ENCODE results near the gene LYVE1.

Gene LYVE1

DNA sequence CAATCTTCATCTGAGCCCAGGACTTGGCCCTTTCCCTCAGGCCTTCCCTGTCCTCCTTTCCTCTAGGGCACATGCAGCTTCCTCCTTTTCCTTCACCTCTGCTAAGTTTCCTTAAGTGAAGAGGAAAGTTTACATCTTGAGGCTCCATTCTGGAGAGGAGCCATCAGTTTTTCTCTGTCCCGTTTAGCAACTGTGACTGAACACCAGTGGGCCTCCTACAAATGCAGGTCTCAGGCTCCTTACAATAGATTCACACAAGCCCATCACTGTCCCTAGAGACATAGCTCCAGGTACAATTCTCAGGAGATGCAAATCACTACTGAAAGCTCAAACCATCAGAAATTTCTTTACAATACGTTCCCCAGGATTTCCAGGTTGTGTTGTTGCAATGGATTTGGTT, 23.3 kb upstream of the LYVE1 start:
- DNase-seq: no peak

DNA sequence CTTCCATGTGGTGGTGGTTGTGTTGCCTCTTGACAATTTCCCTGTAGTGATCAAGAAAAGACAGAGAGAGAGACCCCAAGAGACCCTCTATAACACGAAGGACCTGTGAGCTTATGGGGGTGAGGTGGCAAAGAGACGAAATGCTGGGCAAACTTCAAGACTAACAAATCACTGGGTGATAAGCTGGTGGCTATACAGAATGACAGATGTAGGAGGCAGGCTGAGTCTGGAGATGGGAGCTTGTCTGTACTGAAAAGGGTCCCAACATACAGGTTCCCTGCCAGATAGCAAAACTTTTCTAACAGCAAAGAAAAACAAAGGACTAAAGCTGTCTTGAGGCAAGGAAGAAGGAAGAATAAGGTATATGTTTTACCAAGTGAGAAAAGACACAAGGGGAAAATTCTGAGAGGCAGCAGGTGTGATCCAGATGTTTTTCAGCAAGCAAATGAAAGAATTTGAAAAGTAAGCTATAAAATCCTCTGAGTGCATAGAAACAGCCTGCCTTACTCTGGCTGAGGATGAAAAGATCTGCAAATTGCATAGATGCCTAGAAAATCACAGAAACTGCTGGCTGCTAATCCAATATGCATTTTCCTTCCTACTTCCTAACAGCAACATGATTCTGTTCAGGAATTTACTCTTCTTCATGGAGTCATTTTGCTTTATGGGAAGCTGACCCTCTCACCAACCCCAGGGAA, 21.9 kb upstream of the LYVE1 start:
- DNase-seq: peak; percentile 23

DNA sequence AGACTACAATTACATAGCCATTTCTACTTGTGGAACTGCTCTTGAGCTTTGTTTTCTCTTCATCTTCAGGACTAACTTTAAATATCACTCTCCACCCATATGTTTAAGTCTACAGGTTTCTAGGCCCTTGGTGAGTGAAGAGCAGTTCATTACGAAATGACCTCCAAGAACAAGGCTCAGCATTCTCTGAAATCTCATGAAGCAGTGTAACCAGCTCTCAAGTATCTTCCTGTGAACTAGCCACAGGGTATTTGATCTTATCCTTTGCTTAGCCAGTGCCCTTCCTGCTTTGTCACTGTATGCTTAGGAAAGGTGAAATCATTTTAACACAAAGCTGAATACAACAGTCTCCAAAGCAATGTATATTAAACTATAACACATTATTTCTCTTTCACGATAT, 20.4 kb upstream of the LYVE1 start:
- DNase-seq: no peak

- no peak for DNase-seq
Measured at GRCh38 chr11:10587995-10588394, 19.5 kb upstream of the LYVE1 start.

GRCh38 chr11:10587388-10587787, 18.9 kb upstream of the LYVE1 start:
- peak; percentile 46 for DNase-seq

GRCh38 chr11:10584071-10584501, 15.6 kb upstream of the LYVE1 start:
- DNase-seq: peak; percentile 20

DNA sequence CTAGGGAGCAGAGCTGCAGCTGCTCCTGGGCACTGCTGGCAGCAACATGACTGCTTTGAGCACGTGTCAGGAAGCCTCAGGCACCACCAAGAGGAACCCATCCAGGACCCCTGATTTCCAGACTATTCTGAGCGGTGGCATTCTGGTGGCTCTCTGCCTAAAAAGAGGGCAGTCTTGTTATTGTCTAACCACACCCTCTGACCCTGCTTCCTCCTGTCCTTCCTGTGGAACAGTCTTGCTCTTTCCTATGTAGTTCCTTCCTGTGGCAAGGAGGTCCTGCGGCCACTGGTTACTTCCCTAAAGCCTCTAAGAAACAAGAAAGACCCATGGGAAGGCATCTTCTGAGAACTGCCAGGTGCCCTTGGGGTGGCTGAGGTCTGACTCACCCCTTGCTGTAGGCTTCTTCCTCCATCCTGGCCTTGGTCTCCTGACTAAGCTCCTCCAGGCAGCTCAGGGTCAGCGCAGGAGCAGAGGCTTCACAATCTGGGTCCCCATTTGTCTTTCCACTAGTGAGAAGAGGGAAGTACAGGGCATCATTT, 13.1 kb upstream of the LYVE1 start:
- peak; percentile 28 for DNase-seq

- DNase-seq: no peak
Measured at GRCh38 chr11:10580623-10581022, 12.2 kb upstream of the LYVE1 start.

DNA sequence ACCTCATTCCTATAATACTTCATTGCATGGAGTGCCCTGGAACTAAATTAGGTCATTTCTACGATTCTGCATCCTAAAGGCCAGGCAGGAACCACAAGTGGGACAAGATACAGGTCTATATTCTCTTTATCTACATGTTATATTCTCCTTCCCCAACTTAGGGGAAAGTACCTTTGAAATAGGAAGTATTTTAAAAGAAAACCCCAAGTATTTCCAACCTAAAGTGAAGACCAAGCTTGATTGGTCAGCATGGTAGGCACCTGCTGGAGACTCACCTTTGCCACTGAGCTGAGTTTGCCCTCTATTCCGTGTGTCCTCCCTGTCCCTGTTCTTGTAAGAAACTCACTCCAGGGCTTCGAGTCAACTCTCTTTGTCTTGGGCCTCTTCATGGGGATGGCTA, 11.2 kb upstream of the LYVE1 start:
- DNase-seq: no peak

GRCh38 chr11:10576035-10576398, 7.6 kb upstream of the LYVE1 start:
- DNase-seq: no peak

DNA sequence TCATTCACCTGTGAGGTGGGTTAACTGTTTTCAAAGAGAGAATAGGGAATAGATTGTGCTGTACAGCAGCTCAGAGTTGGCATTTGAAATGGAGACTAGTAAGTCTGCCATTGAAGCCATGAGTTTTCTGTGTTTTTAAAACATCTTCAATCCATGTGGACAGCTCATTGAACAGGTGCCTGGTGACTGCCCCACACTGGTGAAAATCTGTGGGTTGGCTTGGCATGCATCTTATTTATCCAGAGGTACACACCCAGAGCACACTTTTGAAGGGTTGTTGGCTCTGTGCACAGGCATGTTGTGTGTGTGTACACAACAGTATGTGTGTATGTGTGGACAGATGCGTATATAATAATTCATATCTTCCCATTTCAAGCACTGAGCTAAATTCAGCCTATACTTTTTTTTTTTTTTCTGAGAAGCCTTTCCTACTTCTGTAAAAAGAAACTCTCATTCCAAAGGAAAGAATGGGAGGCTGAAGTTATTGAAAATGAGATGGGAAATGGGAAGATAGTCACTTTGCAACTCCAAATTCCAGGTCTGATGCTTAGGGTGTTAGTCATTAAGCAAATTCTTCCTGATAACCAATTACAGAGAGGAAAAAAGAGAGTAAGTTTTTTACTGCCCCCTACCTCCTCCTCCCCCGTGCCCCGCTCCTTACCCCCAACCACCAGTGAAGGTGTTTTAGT, 7.0 kb upstream of the LYVE1 start:
- DNase-seq: peak; percentile 50

DNA sequence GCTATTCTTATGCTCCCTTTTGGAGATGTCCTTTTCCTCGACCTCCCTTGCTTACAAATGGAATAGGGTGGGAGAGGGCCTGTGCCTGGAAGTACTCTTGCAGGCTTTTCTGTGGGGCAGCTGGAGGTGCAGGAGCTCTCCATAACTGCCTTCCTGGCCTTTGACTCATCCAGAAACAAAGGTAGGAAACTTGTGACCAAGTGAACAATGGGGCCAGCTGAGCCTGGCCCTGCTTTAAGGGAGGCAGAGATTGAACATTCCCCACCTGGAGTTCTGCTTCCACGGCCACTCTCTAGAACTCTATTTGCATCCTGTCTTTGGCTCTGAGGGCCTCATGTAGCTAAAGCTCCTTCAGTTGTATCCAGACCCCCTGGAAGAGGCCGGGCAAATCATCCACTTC, 5.1 kb upstream of the LYVE1 start:
- no peak for DNase-seq

GRCh38 chr11:10573028-10573427, 4.6 kb upstream of the LYVE1 start:
- DNase-seq: no peak

GRCh38 chr11:10572533-10572932, 4.1 kb upstream of the LYVE1 start:
- DNase-seq: no peak

DNA sequence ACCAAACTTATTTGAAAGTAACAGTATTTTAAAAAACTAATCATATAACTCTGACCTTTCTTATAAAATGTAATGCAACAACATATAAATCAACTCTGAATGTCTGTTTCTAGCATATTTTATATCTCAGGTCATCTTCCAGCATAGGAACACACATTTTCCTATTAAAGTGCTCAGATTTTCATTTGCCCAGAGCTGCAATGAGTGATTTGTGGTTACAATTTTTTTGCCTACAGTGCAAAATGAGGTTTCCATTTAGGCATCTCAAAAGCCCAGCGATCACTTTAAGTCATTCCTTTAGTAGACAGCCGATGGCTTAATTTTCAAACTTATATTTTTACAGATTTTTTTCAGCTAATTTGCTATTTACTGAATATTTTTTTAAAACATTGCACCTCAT, 1.0 kb downstream of the LYVE1 start:
- DNase-seq: peak; percentile 60

DNA sequence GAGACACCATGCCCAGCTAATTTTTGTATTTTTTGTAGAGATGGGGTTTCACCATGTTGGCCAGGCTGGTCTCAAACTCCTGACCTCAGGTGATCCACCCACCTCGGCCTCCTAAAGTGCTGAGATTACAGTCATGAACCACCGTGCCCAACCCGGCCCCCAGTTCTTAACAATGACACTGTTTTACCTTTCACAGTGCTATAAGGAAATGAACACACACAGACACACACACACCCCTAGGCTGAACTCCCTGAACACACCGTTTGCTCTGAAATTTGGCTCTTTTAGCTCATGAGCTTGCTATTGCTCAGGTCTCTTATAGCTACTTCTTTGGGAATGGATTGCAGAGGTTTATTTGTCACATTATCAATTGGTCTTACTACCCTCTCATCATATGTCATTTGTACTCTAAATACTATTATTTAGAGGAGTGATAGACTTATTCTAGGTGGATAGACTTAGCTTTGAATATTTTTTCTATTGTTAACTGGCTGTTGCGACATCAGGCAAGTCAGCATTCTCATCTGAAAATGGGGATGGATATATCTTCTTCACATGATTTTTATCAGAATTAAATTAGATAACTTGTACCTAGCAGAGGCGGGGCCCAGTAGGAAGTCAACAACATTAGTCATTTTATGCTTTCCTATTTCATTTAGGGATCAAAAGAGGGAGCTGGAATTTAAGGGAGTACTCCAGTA, 2.1 kb downstream of the LYVE1 start:
- DNase-seq: no peak

- no peak for DNase-seq
Measured at GRCh38 chr11:10565493-10565892, 3.0 kb downstream of the LYVE1 start.

- DNase-seq: no peak
Measured at GRCh38 chr11:10564696-10565318, 3.7 kb downstream of the LYVE1 start.

DNA sequence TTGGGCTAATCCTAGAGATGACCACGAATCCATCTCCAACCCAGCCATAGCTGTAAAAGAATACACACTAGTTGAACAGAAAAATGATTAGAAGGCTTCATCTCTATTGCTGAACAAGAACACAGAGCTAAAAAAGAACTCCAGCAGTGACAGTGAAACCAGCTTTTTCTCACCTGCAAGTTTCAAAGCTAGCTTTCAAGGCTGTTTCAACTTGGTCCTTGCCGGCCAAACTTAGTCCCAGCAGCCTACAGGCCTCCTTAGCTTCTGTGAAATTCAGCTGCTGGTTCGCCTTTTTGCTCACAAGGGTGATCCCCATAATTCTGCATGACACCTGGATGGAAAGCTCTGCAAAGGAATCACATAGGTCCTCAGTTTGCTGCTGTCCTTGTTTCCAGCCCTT, 4.4 kb downstream of the LYVE1 start:
- DNase-seq: no peak

GRCh38 chr11:10561947-10562346, 6.5 kb downstream of the LYVE1 start:
- DNase-seq: no peak

DNA sequence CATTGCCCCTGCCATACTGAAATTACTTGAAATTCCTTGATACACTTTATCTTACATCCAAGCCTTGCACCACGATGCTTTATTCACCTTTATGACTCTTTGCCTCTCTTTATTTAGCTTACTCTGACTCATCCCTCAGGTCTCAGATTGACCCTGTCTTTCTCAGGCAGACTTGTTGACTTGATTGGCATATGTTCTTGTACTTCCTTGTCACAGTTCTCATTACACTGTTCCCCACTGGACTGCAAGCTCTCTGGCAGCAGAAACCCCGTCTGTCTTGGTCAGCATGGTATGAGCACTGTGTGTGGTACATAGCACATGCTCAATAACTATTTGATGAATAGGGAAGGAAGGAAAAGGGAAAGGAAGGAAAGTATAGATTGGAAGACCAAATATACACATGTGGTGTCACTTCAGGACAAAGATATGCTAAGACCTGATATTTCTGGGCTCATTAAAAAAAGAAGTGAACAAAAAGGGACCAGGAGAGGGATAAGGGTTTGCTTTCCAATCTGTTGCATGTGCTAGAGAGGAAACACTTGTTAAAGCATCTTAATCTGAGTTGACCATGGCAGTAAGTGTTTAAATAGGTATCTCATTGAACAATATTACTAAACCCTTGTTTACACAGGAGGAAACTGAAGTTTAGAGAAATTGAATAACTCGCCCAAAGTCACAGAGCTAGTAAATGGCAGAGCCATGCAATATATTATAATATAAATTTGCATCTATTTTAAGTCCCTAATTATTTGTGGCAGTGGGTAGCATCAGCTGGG, 7.2 kb downstream of the LYVE1 start:
- DNase-seq: no peak

GRCh38 chr11:10558288-10558687, 10.2 kb downstream of the LYVE1 start:
- DNase-seq: no peak

- DNase-seq: no peak
Measured at GRCh38 chr11:10556590-10556989, 11.9 kb downstream of the LYVE1 start.
